ENCODE results near the gene SARDH.

GRCh38 chr9:133771486-133772482 is 33.6 kb upstream of the SARDH start:
- TF ChIP-seq CTCF (IDR thresholded peaks at IDR 0.05; ENCODE audit: extremely low read depth in 1 of 2, insufficient read depth in 1 of 2, low read depth in 1 of 2, low read length in 2 of 2) (no peak), POLR2A (IDR thresholded peaks at IDR 0.05; ENCODE audit: low read depth, low read length) (no peak), POLR2AphosphoS5 (IDR thresholded peaks at IDR 0.05; ENCODE audit: insufficient read depth, low read depth, low read length) (no peak)
